Inferior parietal cortex (tissue), 1 donor: ENCODE results near the gene METTL27.
"Not testable (repeated sequence)": the region's sequence is repeated elsewhere in the genome, so short reads cannot be mapped to it uniquely, and the experiment has no call there.

Experiments
- DNase-seq: peaks from one replicate; pipeline ENCODE4 v3.0.0-alpha.2; 2016; ENCODE audit errors: extremely low spot score

The METTL27 gene

DNA sequence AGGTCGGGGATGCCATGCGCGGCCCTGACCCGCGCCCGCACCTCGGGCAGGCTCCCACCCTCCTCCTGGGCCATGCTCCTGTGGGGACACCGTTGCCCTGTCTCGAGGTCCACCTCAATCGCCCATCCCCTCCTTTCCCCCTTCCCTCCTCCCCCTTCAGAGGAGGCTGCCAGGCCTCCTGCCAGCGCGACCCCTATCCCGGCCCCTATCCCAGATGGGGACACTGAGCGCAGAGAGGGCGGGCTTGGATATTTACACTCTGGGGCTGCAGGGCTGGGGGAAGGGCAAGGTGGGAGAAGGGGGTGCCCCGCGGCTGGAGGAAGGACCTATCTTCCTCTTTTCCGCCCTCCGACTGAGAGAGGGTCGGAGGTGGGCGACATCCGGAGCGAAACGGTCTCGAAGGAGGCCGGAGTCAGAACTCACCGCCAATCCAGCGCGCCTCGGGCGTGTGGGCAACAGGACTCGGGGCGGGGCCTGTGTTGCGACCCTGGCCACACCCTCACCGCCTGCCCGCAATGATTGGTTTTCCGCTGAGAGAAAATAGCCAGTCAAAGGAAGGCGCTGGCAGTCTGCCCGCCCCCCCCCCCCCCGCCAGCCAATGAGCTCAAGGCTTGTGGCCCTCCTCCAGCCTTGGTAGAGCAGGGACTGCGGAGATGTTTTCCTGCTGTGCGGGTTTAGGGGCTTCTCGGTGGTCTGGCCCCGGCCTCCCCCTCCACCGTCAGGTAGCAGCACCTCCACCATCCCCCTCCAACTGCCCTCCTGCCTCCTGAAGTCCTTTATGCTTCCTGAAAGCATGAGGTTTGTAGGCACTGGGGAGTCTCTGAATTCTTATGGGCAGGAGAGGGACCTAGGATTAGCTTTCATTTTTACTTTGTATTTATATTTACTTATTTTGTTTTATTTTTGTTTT lies at the start of gene METTL27:
METTL27 (minus strand) TSS at position 450 of the 910 bp plus-strand sequence; CDS start at position 74, 376 bp downstream.
- DNase-seq: peak; percentile 81

GRCh38 chr7:73891178-73891885 lies 49.0 kb upstream of the METTL27 start:
- DNase-seq: no peak

DNA sequence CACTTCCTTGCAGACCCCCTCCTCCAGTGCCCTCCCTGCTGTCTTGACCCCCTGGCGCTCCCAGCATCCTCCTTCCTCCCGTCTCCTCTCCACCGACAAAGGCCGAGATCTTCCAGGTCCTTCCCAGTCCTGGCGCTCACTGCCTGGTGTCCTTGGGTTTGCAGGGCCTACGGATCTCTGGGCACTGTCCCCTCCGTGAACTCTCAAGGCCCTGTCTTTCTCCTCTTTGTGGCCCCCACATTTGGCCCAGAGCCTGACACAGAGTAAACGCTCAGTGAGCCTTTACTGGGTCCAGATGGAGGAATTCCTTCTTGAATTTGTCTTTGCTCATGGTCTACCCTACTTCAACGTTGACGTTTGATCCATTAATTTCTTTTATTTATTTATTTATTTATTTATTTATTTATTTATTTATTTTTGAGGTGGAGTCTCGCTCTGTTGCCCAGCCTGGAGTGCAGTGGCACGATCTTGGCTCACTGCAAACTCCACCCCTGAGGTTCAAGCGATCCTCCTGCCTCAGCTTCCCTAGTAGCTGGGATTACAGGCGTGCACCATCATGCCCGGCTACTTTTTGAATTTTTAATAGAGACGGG lies 48.3 kb upstream of the METTL27 start:
- no peak for DNase-seq

- no peak for DNase-seq
Observed at GRCh38 chr7:73888959-73889358, 46.6 kb upstream of the METTL27 start.

DNA sequence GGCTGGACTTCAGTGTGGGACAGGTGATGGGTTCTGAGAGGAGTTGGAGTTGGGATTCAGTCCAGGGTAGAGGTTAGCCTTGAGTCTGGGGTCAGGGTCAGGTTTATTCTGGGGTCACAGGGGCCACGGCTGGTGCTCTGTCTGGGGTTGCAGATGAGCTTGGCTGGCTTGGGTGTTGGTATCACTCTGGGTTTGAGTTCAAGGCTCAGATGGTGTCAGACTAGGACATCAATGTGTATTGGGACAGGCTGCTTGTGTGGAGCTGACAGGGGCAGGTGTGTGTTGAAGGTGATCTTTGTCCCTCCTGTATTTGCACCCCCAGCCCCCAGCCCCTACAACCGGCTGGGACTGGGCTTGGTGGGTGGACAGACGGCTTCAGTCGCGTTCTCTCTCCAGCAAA lies 45.4 kb upstream of the METTL27 start:
- DNase-seq: no peak

DNA sequence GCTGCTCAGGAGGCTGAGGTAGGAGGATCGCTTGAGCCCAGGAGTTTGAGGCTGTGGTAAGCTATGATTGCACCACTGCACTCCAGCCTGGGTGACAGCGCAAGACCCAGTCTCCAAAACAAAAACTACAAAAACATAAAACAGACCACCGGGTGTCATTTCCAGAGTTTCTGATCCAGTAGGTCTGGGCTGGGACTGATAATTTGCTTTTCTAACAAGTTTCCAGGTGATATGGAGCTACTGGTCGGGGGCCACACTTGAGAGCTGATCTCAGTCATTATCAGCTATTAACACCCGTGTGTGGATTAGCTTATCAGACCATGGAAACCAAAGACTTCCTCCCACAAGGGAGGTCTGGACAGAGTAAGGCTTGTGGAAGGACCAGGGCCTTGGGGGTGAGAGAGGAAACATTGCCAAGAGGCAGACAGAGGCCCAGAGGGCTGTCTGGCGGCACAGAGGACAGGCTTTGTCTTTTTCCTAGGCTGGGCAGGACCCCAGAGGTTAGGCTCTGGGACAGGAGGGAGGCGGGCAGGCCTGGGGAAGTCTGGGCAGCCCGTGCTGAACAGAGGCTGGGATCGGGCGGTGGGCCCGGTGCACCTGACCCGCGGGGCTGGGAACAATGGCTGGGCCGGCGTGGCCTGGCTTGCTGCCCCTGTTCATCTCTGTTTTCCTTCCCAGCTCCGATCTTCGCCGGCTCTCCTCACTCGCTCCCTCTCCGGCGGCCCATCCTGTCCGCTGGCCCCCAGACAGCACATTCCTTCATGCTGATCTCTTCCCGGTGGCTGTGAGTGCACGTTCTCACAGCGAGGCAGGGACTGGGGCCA lies 43.9 kb upstream of the METTL27 start:
- peak; percentile 64 for DNase-seq

DNA sequence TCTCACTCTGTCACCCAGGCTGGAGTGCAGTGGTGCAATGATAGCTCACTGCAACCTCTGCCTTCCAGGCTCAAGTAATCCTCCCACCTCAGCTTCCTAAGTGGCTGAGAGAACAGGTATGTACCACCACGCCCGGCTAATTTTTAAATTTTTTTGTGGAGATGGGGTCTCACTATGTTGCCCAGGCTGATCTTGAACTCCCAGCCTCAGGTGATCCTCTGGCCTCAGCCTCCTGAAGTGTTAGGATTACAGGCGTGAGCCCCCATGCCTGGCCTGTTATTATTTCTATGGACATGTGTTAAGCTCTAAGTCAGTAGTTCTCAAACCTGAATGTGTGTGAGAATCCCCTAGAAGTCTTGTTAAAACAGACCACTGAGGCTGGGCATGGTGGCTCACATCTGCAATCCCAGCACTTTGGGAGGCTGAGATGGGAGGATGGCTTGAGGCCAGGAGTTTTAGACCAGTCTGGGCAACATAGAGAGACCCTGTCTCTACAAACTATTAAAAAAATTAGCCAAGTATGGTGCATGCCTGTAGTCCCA lies 43.2 kb upstream of the METTL27 start:
- DNase-seq: no peak

- not testable (repeated sequence) for DNase-seq
Observed at GRCh38 chr7:73884867-73885422, 42.6 kb upstream of the METTL27 start.

GRCh38 chr7:73882047-73882402 lies 39.7 kb upstream of the METTL27 start:
- no peak for DNase-seq

DNA sequence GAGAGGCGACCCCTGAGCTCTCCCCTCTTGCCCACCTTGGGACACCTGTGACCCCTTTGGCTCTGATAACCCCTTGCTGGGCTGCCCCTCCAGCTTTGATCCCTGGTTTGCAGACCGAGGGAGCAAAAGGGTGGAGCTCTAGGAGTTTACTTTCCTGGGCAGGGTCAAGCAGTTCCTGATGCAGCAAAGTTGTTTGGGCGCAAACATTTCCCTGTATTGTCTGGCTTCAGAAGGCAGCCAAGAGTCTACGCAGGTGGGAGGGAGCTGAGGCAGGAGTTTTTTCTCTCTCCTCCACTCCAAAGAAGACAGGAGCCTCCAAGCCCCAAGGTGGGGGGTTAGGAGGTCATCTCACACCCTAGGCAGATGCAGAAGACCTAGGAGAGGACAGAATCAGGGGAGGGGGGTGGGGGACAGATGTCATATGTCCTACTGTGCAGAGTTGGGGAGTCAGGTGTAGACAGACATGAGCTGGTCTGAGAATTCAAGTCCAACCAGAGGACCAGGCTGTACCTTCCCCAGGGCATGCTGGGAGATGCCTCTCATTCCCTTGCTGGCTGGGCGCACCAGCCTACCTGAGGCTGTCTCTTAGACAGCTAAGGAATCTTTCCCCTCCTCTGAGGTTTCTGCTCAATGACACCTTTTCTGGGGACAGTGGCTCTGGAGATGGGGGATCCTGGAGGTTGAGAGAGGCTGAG lies 39.2 kb upstream of the METTL27 start:
- DNase-seq: no peak

- no peak for DNase-seq
Observed at GRCh38 chr7:73880755-73881328, 38.5 kb upstream of the METTL27 start.

GRCh38 chr7:73879977-73880681 lies 37.8 kb upstream of the METTL27 start:
- no peak for DNase-seq

GRCh38 chr7:73876973-73877372 lies 34.7 kb upstream of the METTL27 start:
- no peak for DNase-seq

DNA sequence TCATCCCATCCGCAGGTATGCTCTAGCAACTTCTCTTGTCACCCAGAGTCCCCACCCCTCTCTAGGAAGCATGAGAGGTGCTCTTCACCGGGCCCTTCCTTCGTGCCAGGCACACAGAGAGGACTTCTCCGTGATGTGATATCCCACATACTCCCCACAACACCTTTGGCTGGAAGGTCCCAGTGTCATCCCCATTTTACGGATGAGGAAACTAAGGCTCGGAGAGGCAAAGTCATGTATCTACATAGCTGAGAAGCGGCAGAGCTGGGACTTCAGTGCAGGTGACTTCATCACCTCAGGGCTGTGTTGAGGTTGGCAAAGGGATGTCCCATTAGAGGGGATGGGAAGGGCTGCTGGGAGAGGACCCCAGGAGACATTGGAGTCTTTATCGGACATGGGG lies 34.0 kb upstream of the METTL27 start:
- DNase-seq: no peak

GRCh38 chr7:73872056-73872908 lies 30.0 kb upstream of the METTL27 start:
- no peak for DNase-seq

- DNase-seq: no peak
Observed at GRCh38 chr7:73871163-73872011, 29.1 kb upstream of the METTL27 start.

- no peak for DNase-seq
Observed at GRCh38 chr7:73870041-73870492, 27.8 kb upstream of the METTL27 start.
